Naive thymus-derived CD8-positive, alpha-beta T cell (primary cell): ENCODE measurements around the gene URB1. TPM values are rescaled to one million over a fixed set of nuclear protein-coding genes. Genes with fewer than 3 reads are reported as not detected.
"Not testable (repeated sequence)": the region's sequence is repeated elsewhere in the genome, so short reads cannot be mapped to it uniquely, and the experiment has no call there.

ENCODE experiments used
- ATAC-seq, 2 donors: fragments of 150-1000 bp; cut with Tn5 transposase in 1 of 2; sonication (Bioruptor Pico), chemical (Tn5 transposase) in 1 of 2; 1 replicate in 1 of 2; 2 replicates in 1 of 2; pipeline ENCODE4 v1.10.0; 2021; ENCODE audit warnings: mild to moderate bottlenecking in 2 of 2, moderate library complexity in 2 of 2
- POLR2A ChIA-PET: fragments of 350-600 bp; sonication (Branson Sonifier 250); formaldehyde crosslinking; loops from one replicate; lab custom pipeline; 2021; ENCODE audit warnings: antibody characterized with exemption; lab: Charles Lee
- DNase-seq, 10 donors: peaks; one replicate each; pipeline versions ENCODE4 v3.0.0 to v3.0.0-alpha.2; 2020 to 2022
- H3K27ac Mint-ChIP-seq, 10 donors: one replicate each; pipeline ENCODE4 v1.8.0; 2020 to 2022; ENCODE audit warnings: mild to moderate bottlenecking in 10 of 10, mixed read lengths in 10 of 10, moderate library complexity in 4 of 10, inconsistent platforms in 1 of 10
- H3K27me3 Mint-ChIP-seq, 5 donors: one replicate each; pipeline ENCODE4 v1.8.0; 2021 to 2022; ENCODE audit warnings: mixed read lengths in 5 of 5
- H3K36me3 Mint-ChIP-seq, 3 donors: one replicate each; pipeline ENCODE4 v1.8.0; 2020 to 2022; ENCODE audit warnings: mixed read lengths in 3 of 3, mild to moderate bottlenecking in 2 of 3, inconsistent platforms in 1 of 3
- H3K4me1 Mint-ChIP-seq, 4 donors: one replicate each; pipeline ENCODE4 v1.8.0; 2021 to 2022; ENCODE audit warnings: mixed read lengths in 4 of 4
- H3K4me3 Mint-ChIP-seq, 10 donors: one replicate each; pipeline ENCODE4 v1.8.0; 2020 to 2022; ENCODE audit warnings: mild to moderate bottlenecking in 10 of 10, mixed read lengths in 10 of 10, moderate library complexity in 6 of 10, inconsistent platforms in 1 of 10
- H3K9me3 Mint-ChIP-seq, 9 donors: one replicate each; pipeline ENCODE4 v1.8.0; 2020 to 2022; ENCODE audit warnings: mixed read lengths in 9 of 9, mild to moderate bottlenecking in 3 of 9, inconsistent platforms in 1 of 9, moderate library complexity in 1 of 9
- polyA plus RNA-seq, 3 donors: library from polyadenylated mRNA; unstranded; fragments of 300-500 nt; fragmentation: Illumina TruSeq; gene quantifications; one replicate each; pipeline ENCODE4 v1.2.3, GENCODE V29; 2021
- total RNA-seq, 8 experiments: library from RNA in 2 of 8; stranded (reverse) in 2 of 8; gene quantifications; one replicate each; pipeline ENCODE4 v1.2.3 and lab custom pipeline; 2021 to 2026

URB1 gene
- total and polyA plus RNA-seq, 5 experiments from 2014 or later: 2.2 to 22.7 (median 5.6) TPM

DNA sequence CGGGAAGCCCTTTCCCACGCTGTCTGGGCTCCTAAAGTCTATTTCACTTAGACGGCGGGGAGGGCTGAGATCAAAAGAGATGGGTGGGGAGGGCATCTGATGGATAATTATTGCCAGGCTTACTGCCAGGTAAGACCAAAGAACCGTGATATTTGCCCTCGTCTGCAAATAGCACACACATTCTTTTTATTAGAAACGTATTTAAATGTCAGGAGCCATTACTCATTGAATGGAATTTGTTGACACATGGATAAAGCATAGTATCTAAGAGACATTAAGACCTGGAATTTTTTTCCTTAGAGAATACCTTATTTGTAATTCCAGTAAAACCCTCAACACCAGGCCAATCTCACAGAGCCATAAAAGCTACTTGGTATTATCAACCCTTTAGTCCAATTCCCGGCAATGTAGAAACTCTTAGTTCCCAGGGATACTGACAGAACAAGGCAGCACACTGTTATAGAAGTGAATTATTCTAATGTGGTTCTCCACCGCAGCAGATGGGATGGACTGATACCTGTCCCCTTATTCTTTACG, 10.6 kb downstream of the URB1 start:
- H3K9me3 Mint-ChIP-seq: no peaks in the 10 kb centered on the region
- DNase-seq (no peak), ATAC-seq (no peak)
- peaks cover under 1 to 19% (median 14%) of the 10 kb centered on the region in 4 donors for H3K4me1 Mint-ChIP-seq
- no peak overlapping the region for H3K4me3 Mint-ChIP-seq
- H3K27ac Mint-ChIP-seq: no peak overlapping the region
- POLR2A ChIA-PET: no interaction called here
- peaks cover 5 to 92% (median 8%) of the 10 kb centered on the region in 3 donors for H3K36me3 Mint-ChIP-seq
- H3K27me3 Mint-ChIP-seq: no peaks in the 10 kb centered on the region

DNA sequence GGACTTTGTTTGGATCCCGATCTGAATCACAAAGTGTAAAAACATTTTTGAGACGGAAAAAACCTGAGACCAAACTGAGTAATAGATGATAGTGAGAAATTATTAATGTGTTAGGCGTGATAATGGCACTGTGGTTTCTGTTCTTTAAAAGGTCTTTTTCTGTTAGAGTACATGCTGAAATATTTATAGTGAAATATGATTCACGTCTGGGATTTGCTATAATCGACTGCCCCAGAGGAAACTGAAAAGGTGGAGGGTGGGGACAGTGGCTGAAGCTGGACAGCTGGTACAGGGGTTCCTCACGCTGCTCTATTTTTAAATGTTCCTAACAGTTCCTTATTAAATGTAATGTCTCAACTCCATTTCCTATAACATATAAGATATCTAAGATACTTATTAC, 11.2 kb downstream of the URB1 start:
- H3K4me1 Mint-ChIP-seq: peaks cover 0 to 13% (median 9%) of the 10 kb centered on the region in 4 donors
- H3K9me3 Mint-ChIP-seq: no peaks in the 10 kb centered on the region
- DNase-seq: no peak
- ATAC-seq: no peak
- H3K4me3 Mint-ChIP-seq: no peak overlapping the region
- POLR2A ChIA-PET: no interaction called here
- no peaks in the 10 kb centered on the region for H3K27me3 Mint-ChIP-seq
- peaks cover 5 to 94% (median 8%) of the 10 kb centered on the region in 3 donors for H3K36me3 Mint-ChIP-seq
- H3K27ac Mint-ChIP-seq: no peak overlapping the region

- no peaks in the 10 kb centered on the region for H3K9me3 Mint-ChIP-seq
- peaks cover 5 to 100% (median 12%) of the 10 kb centered on the region in 3 donors for H3K36me3 Mint-ChIP-seq
- peak overlapping the region in 1 of 10 donors; percentile 37 for H3K27ac Mint-ChIP-seq
- H3K27me3 Mint-ChIP-seq: no peaks in the 10 kb centered on the region
- no peak for ATAC-seq
- no peak overlapping the region for H3K4me3 Mint-ChIP-seq
- peaks cover 0 to 10% (median 7%) of the 10 kb centered on the region in 4 donors for H3K4me1 Mint-ChIP-seq
- no peak for DNase-seq
- POLR2A ChIA-PET: no interaction called here
Measured at GRCh38 chr21:32380940-32381339, 11.9 kb downstream of the URB1 start.

GRCh38 chr21:32378956-32379355, 13.9 kb downstream of the URB1 start:
- Mint-ChIP-seq H3K4me3 (no peak overlapping the region), H3K36me3 (peaks cover 0 to 98% (median 10%) of the 10 kb centered on the region in 3 donors), H3K27ac (no peak overlapping the region), H3K9me3 (no peaks in the 10 kb centered on the region), H3K4me1 (peaks cover 0 to 10% (median 2%) of the 10 kb centered on the region in 4 donors), H3K27me3 (no peaks in the 10 kb centered on the region)
- POLR2A ChIA-PET: no interaction called here
- ATAC-seq (no peak), DNase-seq (no peak)

GRCh38 chr21:32377991-32378390, 14.8 kb downstream of the URB1 start:
- peaks cover 0 to 96% (median 10%) of the 10 kb centered on the region in 3 donors for H3K36me3 Mint-ChIP-seq
- no peaks in the 10 kb centered on the region for H3K9me3 Mint-ChIP-seq
- peak overlapping the region in 2 of 10 donors; percentile 39 to 68 for H3K27ac Mint-ChIP-seq
- H3K4me1 Mint-ChIP-seq: peaks cover 0 to 11% (median 2%) of the 10 kb centered on the region in 4 donors
- H3K4me3 Mint-ChIP-seq: no peak overlapping the region
- H3K27me3 Mint-ChIP-seq: no peaks in the 10 kb centered on the region
- DNase-seq (no peak), ATAC-seq (no peak)
- POLR2A ChIA-PET: no interaction called here

GRCh38 chr21:32377506-32377905, 15.3 kb downstream of the URB1 start:
- peaks cover 0 to 96% (median 8%) of the 10 kb centered on the region in 3 donors for H3K36me3 Mint-ChIP-seq
- no peak for DNase-seq
- no peaks in the 10 kb centered on the region for H3K27me3 Mint-ChIP-seq
- POLR2A ChIA-PET: no interaction called here
- no peak overlapping the region for H3K4me3 Mint-ChIP-seq
- no peaks in the 10 kb centered on the region for H3K9me3 Mint-ChIP-seq
- H3K27ac Mint-ChIP-seq: peak overlapping the region in 1 of 10 donors; percentile 68
- no peak for ATAC-seq
- H3K4me1 Mint-ChIP-seq: peaks cover 0 to 11% (median 2%) of the 10 kb centered on the region in 4 donors

GRCh38 chr21:32372755-32373154, 20.1 kb downstream of the URB1 start:
- no peaks in the 10 kb centered on the region for H3K27me3 Mint-ChIP-seq
- POLR2A ChIA-PET: no interaction called here
- peaks cover 0 to 4% (median 2%) of the 10 kb centered on the region in 4 donors for H3K4me1 Mint-ChIP-seq
- ATAC-seq (no peak), DNase-seq (no peak)
- peaks cover 0 to 91% (median 19%) of the 10 kb centered on the region in 3 donors for H3K36me3 Mint-ChIP-seq
- peak overlapping the region in 1 of 10 donors; percentile 88 for H3K27ac Mint-ChIP-seq
- H3K9me3 Mint-ChIP-seq: no peaks in the 10 kb centered on the region
- H3K4me3 Mint-ChIP-seq: no peak overlapping the region

DNA sequence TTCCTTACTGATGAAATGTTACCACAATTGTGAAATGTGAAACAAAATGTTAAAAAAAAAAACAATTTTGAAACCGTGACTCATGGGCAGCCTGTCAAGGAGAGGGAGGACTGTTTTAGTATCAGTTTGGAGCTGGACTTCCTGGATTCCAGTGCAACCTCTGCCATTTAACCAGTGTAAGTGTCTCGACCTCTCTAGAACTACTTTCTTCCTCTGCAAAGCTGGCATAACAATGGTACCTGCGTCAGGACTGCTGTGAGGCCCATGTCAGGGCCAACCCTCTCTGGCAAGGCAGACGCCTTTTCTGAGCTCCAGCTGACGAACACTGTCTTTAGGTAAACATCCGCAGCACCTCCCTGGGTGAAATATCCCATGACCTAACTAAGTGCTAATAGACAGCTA, 20.9 kb downstream of the URB1 start:
- Mint-ChIP-seq H3K9me3 (no peaks in the 10 kb centered on the region), H3K27me3 (no peaks in the 10 kb centered on the region), H3K36me3 (peaks cover 0 to 91% (median 23%) of the 10 kb centered on the region in 3 donors), H3K27ac (peak overlapping the region in 3 of 10 donors; percentile 32 to 82 (median 81)), H3K4me3 (no peak overlapping the region), H3K4me1 (peaks cover 0 to 1% (median 0%) of the 10 kb centered on the region in 4 donors)
- POLR2A ChIA-PET: no interaction called here
- ATAC-seq (no peak), DNase-seq (no peak)

DNA sequence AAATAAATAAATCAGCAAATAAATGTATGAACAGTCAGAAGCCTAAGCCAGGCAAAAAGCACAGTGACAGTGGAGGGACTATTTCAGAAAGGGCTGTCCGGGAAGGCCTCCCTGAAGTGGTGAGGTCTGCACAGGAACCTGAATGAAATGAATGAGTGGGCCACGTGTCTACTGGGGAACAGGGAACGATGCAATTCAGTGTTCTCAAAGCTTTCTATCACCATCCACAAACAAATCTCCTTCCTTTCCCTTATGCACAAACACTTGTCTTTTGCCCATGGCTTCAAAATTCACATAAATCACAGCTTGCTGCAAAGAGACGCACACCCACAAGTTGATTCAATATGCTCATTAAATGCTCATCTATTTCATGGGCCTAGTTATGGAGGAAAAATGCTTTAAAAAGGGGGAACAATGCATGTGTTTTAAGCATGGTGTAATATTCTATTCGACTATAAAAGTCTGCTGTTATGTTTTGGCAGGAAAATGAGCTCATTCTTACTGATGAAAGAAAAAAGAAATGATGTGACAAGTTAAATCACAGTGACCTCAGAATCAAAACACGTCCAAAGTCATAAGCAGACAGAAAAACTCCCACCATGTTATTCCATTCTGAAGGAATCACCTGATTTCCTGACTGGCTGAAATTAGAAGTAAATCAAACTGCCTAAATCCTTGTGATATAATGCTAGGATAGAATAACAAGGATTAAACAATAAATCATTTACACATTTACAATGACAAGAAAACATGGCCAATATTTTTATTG, 21.6 kb downstream of the URB1 start:
- H3K9me3 Mint-ChIP-seq: no peaks in the 10 kb centered on the region
- no peak for ATAC-seq
- DNase-seq: no peak
- H3K27me3 Mint-ChIP-seq: no peaks in the 10 kb centered on the region
- H3K4me3 Mint-ChIP-seq: no peak overlapping the region
- peaks cover 0 to 91% (median 22%) of the 10 kb centered on the region in 3 donors for H3K36me3 Mint-ChIP-seq
- H3K27ac Mint-ChIP-seq: peak overlapping the region in 1 of 10 donors; percentile 34
- POLR2A ChIA-PET: no interaction called here
- peaks cover 0 to 1% (median 0%) of the 10 kb centered on the region in 4 donors for H3K4me1 Mint-ChIP-seq

DNA sequence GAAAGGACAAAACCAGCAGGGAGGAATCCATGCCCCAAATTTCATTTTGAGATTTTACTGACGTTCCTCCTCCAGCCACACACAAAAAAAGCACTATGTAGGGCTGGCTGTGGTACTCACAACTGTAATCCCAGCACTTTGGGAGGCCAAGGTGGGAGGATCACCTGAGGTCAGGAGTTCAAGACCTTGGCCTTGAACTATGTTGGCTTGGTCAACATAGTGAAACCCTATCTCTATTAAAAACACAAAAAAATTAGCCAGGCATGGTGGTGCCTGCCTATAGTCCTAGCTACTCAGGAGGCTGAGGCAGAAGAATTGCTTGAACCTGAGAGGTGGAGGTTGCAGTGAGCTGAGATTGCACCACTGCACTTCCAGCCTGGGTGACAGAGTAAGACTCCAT, 23.9 kb downstream of the URB1 start:
- POLR2A ChIA-PET, ATAC-seq, H3K4me1 Mint-ChIP-seq, H3K4me3 Mint-ChIP-seq, DNase-seq, H3K9me3 Mint-ChIP-seq, H3K27me3 Mint-ChIP-seq: not testable (repeated sequence)
- Mint-ChIP-seq H3K36me3 (peaks cover 0 to 92% (median 27%) of the 10 kb centered on the region in 3 donors), H3K27ac (peak overlapping the region in 1 of 10 donors; percentile 15)

- H3K4me1 Mint-ChIP-seq: peaks cover 0 to 6% (median 1%) of the 10 kb centered on the region in 4 donors
- peaks cover 0 to 94% (median 29%) of the 10 kb centered on the region in 3 donors for H3K36me3 Mint-ChIP-seq
- no peak overlapping the region for H3K4me3 Mint-ChIP-seq
- POLR2A ChIA-PET: interaction anchor here (1.2 kb wide), 1 partner anchor 24 kb away, joined by 3 read pairs; the partner anchor contains the start of gene URB1
- no peak for DNase-seq
- peak overlapping the region in 2 of 10 donors; percentile 1 to 30 for H3K27ac Mint-ChIP-seq
- no peaks in the 10 kb centered on the region for H3K9me3 Mint-ChIP-seq
- no peak for ATAC-seq
- no peaks in the 10 kb centered on the region for H3K27me3 Mint-ChIP-seq
Measured at GRCh38 chr21:32368386-32368785, 24.4 kb downstream of the URB1 start.

DNA sequence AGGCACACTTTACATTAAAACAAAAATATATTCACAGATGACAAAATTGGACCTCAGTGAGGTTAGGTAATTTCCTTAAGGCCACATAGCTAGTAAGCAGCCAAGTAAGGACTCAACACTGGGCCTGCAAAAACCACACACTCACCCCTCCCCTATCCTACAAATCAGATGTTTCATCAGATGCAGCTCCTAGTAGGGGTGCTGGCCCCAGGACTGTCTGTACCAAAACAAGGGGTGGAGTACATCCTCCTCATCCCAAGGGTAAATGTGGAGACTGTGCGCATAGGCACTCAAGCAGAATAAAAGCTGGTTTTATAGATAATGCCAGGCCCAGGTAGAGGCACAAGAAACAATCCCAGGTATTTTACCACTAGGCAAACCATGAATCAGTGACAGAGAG, 25.7 kb downstream of the URB1 start:
- POLR2A ChIA-PET: interaction anchor here (1.2 kb wide), 1 partner anchor 25 kb away, joined by 3 read pairs; the partner anchor contains the start of gene URB1
- H3K36me3 Mint-ChIP-seq: peaks cover 0 to 94% (median 28%) of the 10 kb centered on the region in 3 donors

GRCh38 chr21:32366191-32366590, 26.6 kb downstream of the URB1 start:
- H3K4me3 Mint-ChIP-seq: no peak overlapping the region

More for the DNA sequence above, 25.7 kb downstream of the URB1 start:
- DNase-seq (no peak), ATAC-seq (no peak)
- Mint-ChIP-seq H3K4me1 (peaks cover 0 to 6% (median under 1%) of the 10 kb centered on the region in 4 donors), H3K4me3 (no peak overlapping the region), H3K27ac (no peak overlapping the region), H3K27me3 (no peaks in the 10 kb centered on the region), H3K9me3 (no peaks in the 10 kb centered on the region)

More at GRCh38 chr21:32366191-32366590, 26.6 kb downstream of the URB1 start:
- Mint-ChIP-seq H3K27me3 (no peaks in the 10 kb centered on the region), H3K27ac (no peak overlapping the region), H3K9me3 (no peaks in the 10 kb centered on the region), H3K4me1 (peaks cover 0 to 6% (median under 1%) of the 10 kb centered on the region in 4 donors), H3K36me3 (peaks cover 0 to 94% (median 29%) of the 10 kb centered on the region in 3 donors)
- DNase-seq (no peak), ATAC-seq (no peak)
- POLR2A ChIA-PET: no interaction called here
